ENCODE results near the gene CDH20.
"Not testable (repeated sequence)": the region's sequence is repeated elsewhere in the genome, so short reads cannot be mapped to it uniquely, and the experiment has no call there.

Gene CDH20

GRCh38 chr18:61340148-61340547 is 6.9 kb downstream of the CDH20 start:
- no peak overlapping the region for H3K4me3 ChIP-seq (ENCODE audit: low read depth, low read length)

- H3K4me3 ChIP-seq (ENCODE audit: low read depth, low read length), result no peak overlapping the region
Observed at GRCh38 chr18:61348230-61348629, 15.0 kb downstream of the CDH20 start.

- H3K4me3 ChIP-seq (ENCODE audit: low read depth, low read length), result no peak overlapping the region
Observed at GRCh38 chr18:61350578-61350977, 17.3 kb downstream of the CDH20 start.

GRCh38 chr18:61352059-61352458 is 18.8 kb downstream of the CDH20 start:
- no peak overlapping the region for H3K4me3 ChIP-seq (ENCODE audit: low read depth, low read length)

GRCh38 chr18:61352611-61353010 is 19.4 kb downstream of the CDH20 start:
- H3K4me3 ChIP-seq (ENCODE audit: low read depth, low read length), result no peak overlapping the region

GRCh38 chr18:61360404-61361383 is 27.5 kb downstream of the CDH20 start:
- H3K4me3 ChIP-seq (ENCODE audit: low read depth, low read length), result no peak overlapping the region

GRCh38 chr18:61362511-61362910 is 29.3 kb downstream of the CDH20 start:
- no peak overlapping the region for H3K4me3 ChIP-seq (ENCODE audit: low read depth, low read length)

GRCh38 chr18:61364953-61365352 is 31.7 kb downstream of the CDH20 start:
- H3K4me3 ChIP-seq (ENCODE audit: low read depth, low read length), result no peak overlapping the region

GRCh38 chr18:61368001-61368400 is 34.8 kb downstream of the CDH20 start:
- no peak overlapping the region for H3K4me3 ChIP-seq (ENCODE audit: low read depth, low read length)

- not testable (repeated sequence) for H3K4me3 ChIP-seq (ENCODE audit: low read depth, low read length)
Observed at GRCh38 chr18:61369671-61370070, 36.4 kb downstream of the CDH20 start.

GRCh38 chr18:61371111-61371510 is 37.9 kb downstream of the CDH20 start:
- H3K4me3 ChIP-seq (ENCODE audit: low read depth, low read length), result no peak overlapping the region

- H3K4me3 ChIP-seq (ENCODE audit: low read depth, low read length), result no peak overlapping the region
Observed at GRCh38 chr18:61379827-61380226, 46.6 kb downstream of the CDH20 start.

GRCh38 chr18:61388010-61388409 is 54.8 kb downstream of the CDH20 start:
- H3K4me3 ChIP-seq (ENCODE audit: low read depth, low read length), result no peak overlapping the region

- no peak overlapping the region for H3K4me3 ChIP-seq (ENCODE audit: low read depth, low read length)
Observed at GRCh38 chr18:61394983-61395382, 61.8 kb downstream of the CDH20 start.

GRCh38 chr18:61397222-61397621 is 64.0 kb downstream of the CDH20 start:
- H3K4me3 ChIP-seq (ENCODE audit: low read depth, low read length), result no peak overlapping the region

- H3K4me3 ChIP-seq (ENCODE audit: low read depth, low read length), result no peak overlapping the region
Observed at GRCh38 chr18:61398961-61399705, 65.9 kb downstream of the CDH20 start.

GRCh38 chr18:61400016-61400635 is 66.9 kb downstream of the CDH20 start:
- H3K4me3 ChIP-seq (ENCODE audit: low read depth, low read length), result no peak overlapping the region

- H3K4me3 ChIP-seq (ENCODE audit: low read depth, low read length), result no peak overlapping the region
Observed at GRCh38 chr18:61400716-61401115, 67.5 kb downstream of the CDH20 start.

- H3K4me3 ChIP-seq (ENCODE audit: low read depth, low read length), result no peak overlapping the region
Observed at GRCh38 chr18:61402726-61403125, 69.5 kb downstream of the CDH20 start.

GRCh38 chr18:61413396-61413795 is 80.2 kb downstream of the CDH20 start:
- no peak overlapping the region for H3K4me3 ChIP-seq (ENCODE audit: low read depth, low read length)

GRCh38 chr18:61414086-61414485 is 80.9 kb downstream of the CDH20 start:
- H3K4me3 ChIP-seq (ENCODE audit: low read depth, low read length), result no peak overlapping the region
